B cell (primary cell): ENCODE data around the gene DNAH3.

Source experiments
- EZH2 ChIP-seq: IDR thresholded peaks from 2 replicates; pipeline ENCODE4 v1.6.1; 2012; ENCODE audit warnings: borderline replicate concordance, low read depth, mild to moderate bottlenecking, moderate library complexity, low read length; ENCODE audit not compliant: insufficient read depth, poor library complexity, severe bottlenecking
- TF ChIP-seq, protein P1 (sequence below): fragments of 200-600 bp; IDR thresholded peaks from one replicate; pipeline ENCODE4 v1.8.0; 2022; ENCODE audit warnings: antibody characterized with exemption, mild to moderate bottlenecking

DNA sequence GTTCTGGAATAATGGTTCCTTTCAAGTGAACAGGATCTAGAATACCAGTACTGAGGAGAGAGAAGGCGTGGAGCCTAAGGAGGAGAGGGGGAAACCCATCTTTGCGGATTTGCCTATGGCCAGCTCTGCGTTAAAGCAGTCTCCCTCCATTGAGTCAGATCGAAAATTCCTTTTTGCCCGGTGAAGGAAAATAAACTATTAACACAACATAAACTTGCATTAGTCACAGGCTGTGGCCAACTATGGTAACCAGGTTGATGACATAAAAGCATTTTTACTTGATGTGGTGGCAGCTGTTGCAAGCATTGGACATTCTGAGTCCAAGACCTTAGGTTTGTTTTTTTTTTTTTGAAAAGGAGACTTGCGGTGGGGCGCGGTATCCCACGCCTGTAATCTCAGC lies 16.7 kb upstream of the DNAH3 start:
- TF ChIP-seq, protein P1, sequence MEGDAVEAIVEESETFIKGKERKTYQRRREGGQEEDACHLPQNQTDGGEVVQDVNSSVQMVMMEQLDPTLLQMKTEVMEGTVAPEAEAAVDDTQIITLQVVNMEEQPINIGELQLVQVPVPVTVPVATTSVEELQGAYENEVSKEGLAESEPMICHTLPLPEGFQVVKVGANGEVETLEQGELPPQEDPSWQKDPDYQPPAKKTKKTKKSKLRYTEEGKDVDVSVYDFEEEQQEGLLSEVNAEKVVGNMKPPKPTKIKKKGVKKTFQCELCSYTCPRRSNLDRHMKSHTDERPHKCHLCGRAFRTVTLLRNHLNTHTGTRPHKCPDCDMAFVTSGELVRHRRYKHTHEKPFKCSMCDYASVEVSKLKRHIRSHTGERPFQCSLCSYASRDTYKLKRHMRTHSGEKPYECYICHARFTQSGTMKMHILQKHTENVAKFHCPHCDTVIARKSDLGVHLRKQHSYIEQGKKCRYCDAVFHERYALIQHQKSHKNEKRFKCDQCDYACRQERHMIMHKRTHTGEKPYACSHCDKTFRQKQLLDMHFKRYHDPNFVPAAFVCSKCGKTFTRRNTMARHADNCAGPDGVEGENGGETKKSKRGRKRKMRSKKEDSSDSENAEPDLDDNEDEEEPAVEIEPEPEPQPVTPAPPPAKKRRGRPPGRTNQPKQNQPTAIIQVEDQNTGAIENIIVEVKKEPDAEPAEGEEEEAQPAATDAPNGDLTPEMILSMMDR, result no peak
- no peak for TF ChIP-seq EZH2
